HS-27A (cell line): Measurements from ENCODE around the gene TCF3.
"Not testable (repeated sequence)": the region's sequence is repeated elsewhere in the genome, so short reads cannot be mapped to it uniquely, and the experiment has no call there.

ENCODE experiments used
- DNase-seq: peaks from one replicate; pipeline ENCODE4 v3.0.0-alpha.2; 2012; ENCODE audit warnings: low read depth, missing footprints

TCF3 gene

GRCh38 chr19:1650650-1651567 lies 1.5 kb downstream of the TCF3 start:
- DNase-seq: no peak

- no peak for DNase-seq
Measured at GRCh38 chr19:1649706-1650649, 2.4 kb downstream of the TCF3 start.

GRCh38 chr19:1648920-1649541 lies 3.4 kb downstream of the TCF3 start:
- no peak for DNase-seq

GRCh38 chr19:1648459-1648849 lies 4.0 kb downstream of the TCF3 start:
- no peak for DNase-seq

GRCh38 chr19:1647501-1648458 lies 4.6 kb downstream of the TCF3 start:
- DNase-seq: no peak

GRCh38 chr19:1646659-1647453 lies 5.6 kb downstream of the TCF3 start:
- DNase-seq: no peak

GRCh38 chr19:1646149-1646548 lies 6.3 kb downstream of the TCF3 start:
- DNase-seq: no peak

GRCh38 chr19:1645299-1645698 lies 7.1 kb downstream of the TCF3 start:
- no peak for DNase-seq

GRCh38 chr19:1644070-1644469 lies 8.3 kb downstream of the TCF3 start:
- no peak for DNase-seq

GRCh38 chr19:1640893-1641448 lies 11.4 kb downstream of the TCF3 start:
- not testable (repeated sequence) for DNase-seq

- DNase-seq: no peak
Measured at GRCh38 chr19:1636325-1637236, 15.8 kb downstream of the TCF3 start.

GRCh38 chr19:1634938-1635243 lies 17.5 kb downstream of the TCF3 start:
- DNase-seq: no peak

- no peak for DNase-seq
Measured at GRCh38 chr19:1634242-1634937, 18.0 kb downstream of the TCF3 start.

- DNase-seq: no peak
Measured at GRCh38 chr19:1633269-1633826, 19.1 kb downstream of the TCF3 start.

- no peak for DNase-seq
Measured at GRCh38 chr19:1632462-1633268, 19.8 kb downstream of the TCF3 start.

- DNase-seq: no peak
Measured at GRCh38 chr19:1631557-1632100, 20.8 kb downstream of the TCF3 start.

GRCh38 chr19:1630811-1631210 lies 21.6 kb downstream of the TCF3 start:
- no peak for DNase-seq
